Stomach (tissue), 4 donors: ENCODE measurements around the gene TNFRSF8.

ENCODE experiments used
- POLR2A ChIP-seq, 4 donors: fragments of 450-650 bp; IDR thresholded peaks; one replicate each; pipeline ENCODE4 v1.6.1; 2016; ENCODE audit warnings: antibody characterized with exemption in 4 of 4, control low read depth in 2 of 4, mild to moderate bottlenecking in 1 of 4, moderate library complexity in 1 of 4
- TF ChIP-seq, protein P1 (sequence below), 7 experiments: fragments of 450-650 bp in 4 of 7; fragments of 200-600 bp in 3 of 7; sonication (generic) in 3 of 7; IDR thresholded peaks; one replicate each; pipeline ENCODE4 v1.5.1; 2016 to 2019; ENCODE audit warnings: antibody characterized with exemption in 7 of 7, control low read depth in 2 of 7, mild to moderate bottlenecking in 1 of 7

GRCh38 chr1:12014141-12014991 lies 48.7 kb upstream of the TNFRSF8 start:
- TF ChIP-seq POLR2A (IDR thresholded peaks at IDR 0.05), result no peak
- TF ChIP-seq, protein P1, sequence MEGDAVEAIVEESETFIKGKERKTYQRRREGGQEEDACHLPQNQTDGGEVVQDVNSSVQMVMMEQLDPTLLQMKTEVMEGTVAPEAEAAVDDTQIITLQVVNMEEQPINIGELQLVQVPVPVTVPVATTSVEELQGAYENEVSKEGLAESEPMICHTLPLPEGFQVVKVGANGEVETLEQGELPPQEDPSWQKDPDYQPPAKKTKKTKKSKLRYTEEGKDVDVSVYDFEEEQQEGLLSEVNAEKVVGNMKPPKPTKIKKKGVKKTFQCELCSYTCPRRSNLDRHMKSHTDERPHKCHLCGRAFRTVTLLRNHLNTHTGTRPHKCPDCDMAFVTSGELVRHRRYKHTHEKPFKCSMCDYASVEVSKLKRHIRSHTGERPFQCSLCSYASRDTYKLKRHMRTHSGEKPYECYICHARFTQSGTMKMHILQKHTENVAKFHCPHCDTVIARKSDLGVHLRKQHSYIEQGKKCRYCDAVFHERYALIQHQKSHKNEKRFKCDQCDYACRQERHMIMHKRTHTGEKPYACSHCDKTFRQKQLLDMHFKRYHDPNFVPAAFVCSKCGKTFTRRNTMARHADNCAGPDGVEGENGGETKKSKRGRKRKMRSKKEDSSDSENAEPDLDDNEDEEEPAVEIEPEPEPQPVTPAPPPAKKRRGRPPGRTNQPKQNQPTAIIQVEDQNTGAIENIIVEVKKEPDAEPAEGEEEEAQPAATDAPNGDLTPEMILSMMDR (IDR thresholded peaks at IDR 0.05), result no peak
